Ramos (cell line): ENCODE results near the gene NLRP14.

Experiments used
- in situ Hi-C: fragments of 300-500 bp; cut with MboI; formaldehyde crosslinking; loops from one replicate; pipeline ENCODE4 v1.14.3; 2022; ENCODE audit warnings: low sequenced_read_pairs; ENCODE audit not compliant: unreplicated experiment

The NLRP14 gene

GRCh38 chr11:7046474-7047175 lies 26.3 kb downstream of the NLRP14 start:
- in situ Hi-C loops, result no loop called here

DNA sequence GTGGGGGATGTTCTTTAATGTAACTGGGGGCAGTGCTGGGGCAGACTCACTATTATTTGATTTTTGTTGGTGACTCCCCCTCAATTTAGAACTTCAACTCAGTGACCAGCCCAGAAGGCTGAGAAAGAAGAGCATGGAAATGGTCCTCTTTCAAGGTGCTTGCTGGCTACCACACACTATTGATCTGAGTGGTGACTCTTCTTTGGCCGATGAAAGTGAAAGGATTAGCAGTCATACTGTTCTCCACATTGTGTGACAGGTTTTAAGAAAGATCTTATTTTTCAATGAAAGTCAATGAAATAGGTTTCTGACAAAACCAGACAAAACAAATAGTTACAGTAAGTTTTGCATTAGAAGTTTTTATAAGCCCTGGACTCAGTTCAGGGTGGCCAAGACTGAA lies 29.9 kb downstream of the NLRP14 start:
- in situ Hi-C loops, result no loop called here

GRCh38 chr11:7056828-7057513 lies 36.7 kb downstream of the NLRP14 start:
- in situ Hi-C loops, result no loop called here

- in situ Hi-C loops, result no loop called here
Observed at GRCh38 chr11:7057641-7058040, 37.4 kb downstream of the NLRP14 start.

- in situ Hi-C loops, result no loop called here
Observed at GRCh38 chr11:7060868-7061267, 40.6 kb downstream of the NLRP14 start.

DNA sequence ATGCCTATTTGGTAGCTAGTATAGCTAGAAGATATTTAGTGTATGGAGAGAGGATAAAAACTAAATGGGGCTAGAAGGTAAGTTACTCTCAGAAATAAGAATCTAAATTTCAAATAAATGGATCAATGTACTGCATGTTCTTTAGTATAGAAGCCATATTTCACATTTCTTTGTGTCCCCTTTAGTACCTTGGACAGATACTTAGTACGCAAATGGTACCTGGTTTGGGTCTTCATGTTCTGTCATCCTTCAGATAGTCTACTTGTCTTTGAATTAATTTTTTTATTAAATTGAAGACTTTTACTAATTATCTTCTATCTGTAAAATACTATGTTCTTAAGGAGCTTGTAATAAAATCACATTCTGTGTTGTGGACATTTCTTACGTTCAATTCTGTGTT lies 42.3 kb downstream of the NLRP14 start:
- in situ Hi-C loops, result no loop called here

GRCh38 chr11:7072401-7073028 lies 52.2 kb downstream of the NLRP14 start:
- in situ Hi-C loops, result no loop called here

GRCh38 chr11:7077101-7077500 lies 56.8 kb downstream of the NLRP14 start:
- in situ Hi-C loops, result no loop called here

DNA sequence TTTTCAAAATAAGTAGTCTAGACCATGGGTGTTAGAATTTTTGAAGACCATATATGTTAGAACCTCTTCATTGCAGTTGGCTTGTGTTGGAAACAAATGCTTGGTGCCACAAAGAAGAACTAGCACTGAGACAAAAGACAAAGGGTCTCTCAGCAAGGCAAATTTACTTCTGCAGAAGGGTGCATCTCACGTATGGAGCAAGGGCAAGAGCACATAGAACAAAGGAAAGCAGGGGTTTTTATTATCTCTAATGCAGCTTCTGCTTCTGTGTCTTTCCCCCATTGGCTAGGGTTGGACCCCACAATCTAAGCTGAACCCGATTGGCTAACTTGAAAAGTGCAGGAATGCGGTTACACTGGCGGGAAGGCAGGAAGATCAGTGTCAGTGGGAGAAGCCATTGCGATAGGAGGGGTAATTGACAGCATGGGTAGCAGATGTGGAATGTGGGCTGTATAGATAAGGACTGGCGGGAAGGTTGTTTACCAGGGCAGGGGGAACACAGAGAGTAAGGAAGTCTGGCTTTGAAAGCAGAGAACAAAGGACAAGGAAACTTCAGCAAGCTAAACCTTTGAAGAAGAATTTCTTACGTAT lies 59.4 kb downstream of the NLRP14 start:
- in situ Hi-C loops, result no loop called here

DNA sequence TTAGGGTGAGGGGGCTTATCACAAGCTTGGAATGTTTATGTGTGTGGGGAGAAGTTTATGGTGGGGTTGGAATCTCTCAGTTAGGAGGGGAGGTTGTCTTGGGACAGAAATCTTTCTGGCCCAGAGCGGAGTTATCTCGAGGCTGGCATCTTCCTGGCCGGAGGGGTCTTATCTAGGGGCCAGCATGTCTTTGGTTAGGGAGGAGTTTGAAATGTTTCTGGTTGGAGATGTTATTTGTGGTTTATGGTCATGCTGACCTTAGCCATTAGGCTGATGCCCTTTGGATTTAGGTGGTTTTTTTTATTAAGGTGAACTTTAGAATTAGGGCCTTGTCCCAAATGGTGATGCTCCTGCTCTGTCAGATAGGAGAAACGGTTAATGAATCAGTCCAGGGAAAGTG lies 60.6 kb downstream of the NLRP14 start:
- in situ Hi-C loops, result no loop called here

DNA sequence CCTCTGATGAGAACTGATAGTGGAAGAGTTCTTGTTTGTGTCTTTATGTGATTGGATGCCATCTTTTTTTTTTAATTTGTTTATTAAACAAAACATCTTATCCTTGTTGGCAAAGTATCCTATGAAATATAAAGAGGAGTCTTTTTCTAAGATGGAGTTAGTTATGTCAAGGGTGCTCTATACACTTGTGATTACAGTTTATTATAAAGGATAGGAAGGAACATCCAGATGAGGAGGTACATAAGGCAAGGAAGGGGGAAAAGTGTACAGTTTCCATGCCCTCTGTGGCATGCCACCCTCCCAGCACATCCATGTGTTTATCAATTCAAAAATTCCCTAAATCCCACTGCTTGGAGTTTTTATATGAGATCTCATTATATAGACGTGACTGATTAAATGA lies 61.2 kb downstream of the NLRP14 start:
- in situ Hi-C loops, result no loop called here

- in situ Hi-C loops, result no loop called here
Observed at GRCh38 chr11:7088921-7089320, 68.6 kb downstream of the NLRP14 start, which contains the start of gene RBMXL2. TSS of gene RBMXL2 (plus strand) at chr11:7088998. CDS start at chr11:7089121, 123 bp downstream.

DNA sequence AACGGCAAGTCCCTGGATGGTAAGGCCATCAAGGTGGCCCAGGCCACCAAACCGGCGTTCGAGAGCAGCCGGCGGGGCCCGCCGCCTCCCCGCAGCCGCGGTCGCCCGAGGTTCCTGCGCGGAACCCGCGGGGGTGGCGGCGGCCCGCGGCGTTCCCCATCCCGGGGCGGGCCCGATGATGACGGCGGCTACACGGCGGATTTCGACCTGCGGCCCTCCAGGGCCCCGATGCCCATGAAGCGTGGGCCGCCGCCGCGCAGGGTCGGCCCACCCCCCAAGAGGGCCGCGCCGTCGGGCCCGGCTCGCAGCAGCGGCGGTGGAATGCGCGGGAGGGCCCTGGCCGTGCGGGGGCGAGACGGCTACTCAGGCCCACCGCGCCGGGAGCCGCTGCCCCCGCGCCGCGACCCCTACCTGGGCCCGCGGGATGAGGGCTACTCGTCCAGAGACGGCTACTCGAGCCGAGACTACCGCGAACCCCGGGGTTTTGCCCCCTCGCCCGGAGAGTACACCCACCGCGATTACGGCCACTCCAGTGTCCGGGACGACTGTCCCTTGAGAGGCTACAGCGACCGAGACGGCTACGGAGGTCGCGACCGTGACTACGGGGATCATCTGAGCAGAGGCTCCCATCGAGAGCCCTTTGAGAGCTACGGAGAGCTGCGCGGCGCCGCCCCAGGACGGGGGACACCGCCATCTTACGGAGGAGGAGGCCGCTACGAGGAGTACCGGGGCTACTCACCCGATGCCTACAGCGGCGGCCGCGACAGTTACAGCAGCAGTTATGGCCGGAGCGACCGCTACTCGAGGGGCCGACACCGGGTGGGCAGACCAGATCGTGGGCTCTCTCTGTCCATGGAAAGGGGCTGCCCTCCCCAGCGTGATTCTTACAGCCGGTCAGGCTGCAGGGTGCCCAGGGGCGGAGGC lies 69.3 kb downstream of the NLRP14 start:
- in situ Hi-C loops, result loop anchor here (10.0 kb wide), 1 partner anchor 605 kb away; no protein-coding TSS in a partner anchor

DNA sequence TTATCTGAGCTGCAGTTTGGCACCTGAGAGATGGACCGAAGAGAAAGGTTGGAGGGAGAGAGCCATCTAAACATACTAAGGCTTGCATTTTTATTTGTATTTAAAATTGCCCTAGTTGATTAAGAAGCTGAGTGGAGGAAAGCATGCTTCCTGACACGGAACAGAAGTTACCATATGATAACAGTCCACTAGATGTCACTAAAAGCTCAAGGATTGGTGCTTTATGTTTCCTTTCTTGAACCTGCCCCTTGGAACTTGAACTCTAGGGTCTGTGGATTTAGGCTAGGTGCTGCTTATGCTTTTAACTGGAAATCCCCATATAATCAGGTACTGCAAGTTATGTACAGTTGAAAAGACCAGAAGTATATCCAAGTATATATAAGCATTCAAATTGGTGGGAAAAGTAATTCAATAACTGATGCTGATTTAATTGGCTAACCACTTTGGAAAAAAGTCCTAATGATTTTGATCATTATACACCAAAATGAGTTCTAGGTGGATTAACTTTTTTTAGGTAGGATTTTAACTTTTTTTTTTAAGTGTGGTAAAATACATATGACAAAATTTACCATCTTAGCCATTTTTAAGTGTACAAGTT lies 78.1 kb downstream of the NLRP14 start:
- in situ Hi-C loops, result loop anchor here (10.0 kb wide), 1 partner anchor 596 kb away; no protein-coding TSS in a partner anchor

GRCh38 chr11:7115780-7116179 lies 95.5 kb downstream of the NLRP14 start:
- in situ Hi-C loops, result no loop called here

DNA sequence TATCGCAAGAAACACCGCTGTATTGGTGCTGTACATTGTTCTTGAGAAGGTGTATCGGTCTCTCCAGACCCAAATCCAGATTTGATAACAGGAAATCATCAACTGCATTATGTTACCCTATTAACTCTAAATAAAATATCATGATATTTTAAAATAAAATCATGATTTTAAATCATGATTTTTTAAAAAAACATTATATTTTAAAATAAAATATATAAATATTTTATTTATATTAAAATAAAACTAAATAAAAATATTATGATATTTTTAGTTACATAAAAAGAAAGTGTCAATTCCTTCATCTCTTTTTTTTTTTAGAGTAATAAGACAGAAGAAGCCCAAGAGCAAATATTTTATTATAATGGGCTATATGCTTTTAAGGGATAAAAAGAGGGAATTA lies 96.1 kb downstream of the NLRP14 start:
- in situ Hi-C loops, result no loop called here
